Measurements from ENCODE around the gene APOBEC2.

Gene APOBEC2

DNA sequence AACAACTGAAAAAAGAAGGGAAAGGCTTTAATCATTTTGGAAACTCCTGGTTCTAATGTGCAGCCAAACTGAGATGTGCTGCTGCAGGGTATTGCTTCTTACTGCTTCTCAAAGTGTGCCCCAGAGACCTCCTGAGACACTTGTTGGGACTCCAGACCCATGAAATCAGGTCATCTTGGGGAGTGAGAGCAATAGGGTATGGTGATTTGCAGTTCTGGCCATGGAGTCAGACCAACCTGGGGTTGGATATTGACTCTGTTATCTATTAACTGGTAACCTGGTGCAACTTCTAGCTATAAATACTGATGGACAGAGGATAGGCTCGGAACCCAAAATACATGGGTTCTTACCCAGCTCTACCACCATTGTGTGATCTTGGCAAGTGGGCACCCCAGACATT, 6.9 kb upstream of the APOBEC2 start:
- H3K36me3 ChIP-seq (ENCODE audit: control insufficient read depth in 1 of 2, insufficient read depth in 2 of 2, low read length in 2 of 2): no peaks in the 10 kb centered on the region
- no peak overlapping the region for H3K9ac ChIP-seq (ENCODE audit: low read depth in 1 of 2, low read length in 2 of 2)
- no peak overlapping the region for H3K4me3 ChIP-seq (ENCODE audit: low read depth in 1 of 2, low read length in 2 of 2)
- H3K27ac ChIP-seq (ENCODE audit: low read depth, low read length): no peak overlapping the region
- H3K9me3 ChIP-seq (ENCODE audit: control insufficient read depth in 1 of 2, low read length in 2 of 2): no peaks in the 10 kb centered on the region
- H3K4me1 ChIP-seq (ENCODE audit: control insufficient read depth in 1 of 2, insufficient read depth in 2 of 2, low read length in 2 of 2): peaks cover under 1 to 18% of the 10 kb centered on the region in 2 donors
- no peaks in the 10 kb centered on the region for H3K27me3 ChIP-seq (ENCODE audit: control insufficient read depth in 1 of 2, insufficient read depth in 2 of 2, low read length in 2 of 2)

- Histone ChIP-seq H3K4me3 (ENCODE audit: low read depth in 1 of 2, low read length in 2 of 2) (no peak overlapping the region), H3K9ac (ENCODE audit: low read depth in 1 of 2, low read length in 2 of 2) (no peak overlapping the region), H3K36me3 (ENCODE audit: control insufficient read depth in 1 of 2, insufficient read depth in 2 of 2, low read length in 2 of 2) (no peaks in the 10 kb centered on the region), H3K27ac (ENCODE audit: low read depth, low read length) (no peak overlapping the region), H3K9me3 (ENCODE audit: control insufficient read depth in 1 of 2, low read length in 2 of 2) (no peaks in the 10 kb centered on the region), H3K4me1 (ENCODE audit: control insufficient read depth in 1 of 2, insufficient read depth in 2 of 2, low read length in 2 of 2) (peaks cover 3 to 15% of the 10 kb centered on the region in 2 donors), H3K27me3 (ENCODE audit: control insufficient read depth in 1 of 2, insufficient read depth in 2 of 2, low read length in 2 of 2) (no peaks in the 10 kb centered on the region)
These were observed 5.7 kb upstream of the APOBEC2 start for GRCh38 chr6:41047306-41047705.

- no peak overlapping the region for H3K9ac ChIP-seq (ENCODE audit: low read depth in 1 of 2, low read length in 2 of 2)
- no peaks in the 10 kb centered on the region for H3K36me3 ChIP-seq (ENCODE audit: control insufficient read depth in 1 of 2, insufficient read depth in 2 of 2, low read length in 2 of 2)
- H3K4me1 ChIP-seq (ENCODE audit: control insufficient read depth in 1 of 2, insufficient read depth in 2 of 2, low read length in 2 of 2): peaks cover 3 to 15% of the 10 kb centered on the region in 2 donors
- no peak overlapping the region for H3K4me3 ChIP-seq (ENCODE audit: low read depth in 1 of 2, low read length in 2 of 2)
- no peak overlapping the region for H3K27ac ChIP-seq (ENCODE audit: low read depth, low read length)
- no peaks in the 10 kb centered on the region for H3K27me3 ChIP-seq (ENCODE audit: control insufficient read depth in 1 of 2, insufficient read depth in 2 of 2, low read length in 2 of 2)
- H3K9me3 ChIP-seq (ENCODE audit: control insufficient read depth in 1 of 2, low read length in 2 of 2): no peaks in the 10 kb centered on the region
These were observed 5.0 kb upstream of the APOBEC2 start for GRCh38 chr6:41047745-41048732.

GRCh38 chr6:41049521-41049920, 3.5 kb upstream of the APOBEC2 start:
- H3K27ac ChIP-seq (ENCODE audit: low read depth, low read length): no peak overlapping the region
- peaks cover 3 to 15% of the 10 kb centered on the region in 2 donors for H3K4me1 ChIP-seq (ENCODE audit: control insufficient read depth in 1 of 2, insufficient read depth in 2 of 2, low read length in 2 of 2)

GRCh38 chr6:41049955-41050354, 3.0 kb upstream of the APOBEC2 start:
- H3K27ac ChIP-seq (ENCODE audit: low read depth, low read length): no peak overlapping the region
- H3K27me3 ChIP-seq (ENCODE audit: control insufficient read depth in 1 of 2, insufficient read depth in 2 of 2, low read length in 2 of 2): no peaks in the 10 kb centered on the region
- no peak overlapping the region for H3K9ac ChIP-seq (ENCODE audit: low read depth in 1 of 2, low read length in 2 of 2)
- no peaks in the 10 kb centered on the region for H3K36me3 ChIP-seq (ENCODE audit: control insufficient read depth in 1 of 2, insufficient read depth in 2 of 2, low read length in 2 of 2)
- H3K4me1 ChIP-seq (ENCODE audit: control insufficient read depth in 1 of 2, insufficient read depth in 2 of 2, low read length in 2 of 2): peaks cover 3 to 15% of the 10 kb centered on the region in 2 donors
- H3K9me3 ChIP-seq (ENCODE audit: control insufficient read depth in 1 of 2, low read length in 2 of 2): no peaks in the 10 kb centered on the region
- no peak overlapping the region for H3K4me3 ChIP-seq (ENCODE audit: low read depth in 1 of 2, low read length in 2 of 2)

More at GRCh38 chr6:41049521-41049920, 3.5 kb upstream of the APOBEC2 start:
- H3K36me3 ChIP-seq (ENCODE audit: control insufficient read depth in 1 of 2, insufficient read depth in 2 of 2, low read length in 2 of 2): no peaks in the 10 kb centered on the region
- H3K4me3 ChIP-seq (ENCODE audit: low read depth in 1 of 2, low read length in 2 of 2): no peak overlapping the region
- H3K27me3 ChIP-seq (ENCODE audit: control insufficient read depth in 1 of 2, insufficient read depth in 2 of 2, low read length in 2 of 2): no peaks in the 10 kb centered on the region
- H3K9me3 ChIP-seq (ENCODE audit: control insufficient read depth in 1 of 2, low read length in 2 of 2): no peaks in the 10 kb centered on the region
- H3K9ac ChIP-seq (ENCODE audit: low read depth in 1 of 2, low read length in 2 of 2): no peak overlapping the region

- H3K36me3 ChIP-seq (ENCODE audit: control insufficient read depth in 1 of 2, insufficient read depth in 2 of 2, low read length in 2 of 2): no peaks in the 10 kb centered on the region
- peaks cover 3 to 13% of the 10 kb centered on the region in 2 donors for H3K4me1 ChIP-seq (ENCODE audit: control insufficient read depth in 1 of 2, insufficient read depth in 2 of 2, low read length in 2 of 2)
- no peak overlapping the region for H3K9ac ChIP-seq (ENCODE audit: low read depth in 1 of 2, low read length in 2 of 2)
- no peaks in the 10 kb centered on the region for H3K27me3 ChIP-seq (ENCODE audit: control insufficient read depth in 1 of 2, insufficient read depth in 2 of 2, low read length in 2 of 2)
- no peaks in the 10 kb centered on the region for H3K9me3 ChIP-seq (ENCODE audit: control insufficient read depth in 1 of 2, low read length in 2 of 2)
- H3K27ac ChIP-seq (ENCODE audit: low read depth, low read length): no peak overlapping the region
- no peak overlapping the region for H3K4me3 ChIP-seq (ENCODE audit: low read depth in 1 of 2, low read length in 2 of 2)
These were observed 2.5 kb upstream of the APOBEC2 start for GRCh38 chr6:41050536-41050935.

DNA sequence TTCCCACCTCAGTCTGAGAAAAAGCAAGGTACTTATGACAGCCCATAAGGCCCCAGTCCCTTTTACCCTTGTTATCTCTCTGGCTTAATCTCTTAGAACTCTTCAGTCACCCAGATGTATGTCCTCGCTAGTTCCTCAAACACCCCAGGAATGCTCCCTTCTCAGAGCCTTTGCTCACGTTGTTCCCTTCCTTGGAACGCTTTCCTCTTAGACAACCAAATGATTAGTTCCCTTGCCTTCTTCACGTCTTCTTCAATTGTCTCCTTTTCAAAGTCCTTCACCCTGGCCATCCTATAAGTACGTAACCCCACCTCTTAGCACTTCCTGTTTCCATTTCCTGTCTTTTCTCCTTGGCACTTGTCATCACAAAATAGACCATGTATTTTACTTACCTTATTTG, 1.1 kb upstream of the APOBEC2 start:
- Histone ChIP-seq H3K36me3 (ENCODE audit: control insufficient read depth in 1 of 2, insufficient read depth in 2 of 2, low read length in 2 of 2) (no peaks in the 10 kb centered on the region), H3K4me3 (ENCODE audit: low read depth in 1 of 2, low read length in 2 of 2) (no peak overlapping the region), H3K9ac (ENCODE audit: low read depth in 1 of 2, low read length in 2 of 2) (no peak overlapping the region), H3K4me1 (ENCODE audit: control insufficient read depth in 1 of 2, insufficient read depth in 2 of 2, low read length in 2 of 2) (peaks cover 10 to 14% of the 10 kb centered on the region in 2 donors), H3K27ac (ENCODE audit: low read depth, low read length) (no peak overlapping the region), H3K27me3 (ENCODE audit: control insufficient read depth in 1 of 2, insufficient read depth in 2 of 2, low read length in 2 of 2) (no peaks in the 10 kb centered on the region), H3K9me3 (ENCODE audit: control insufficient read depth in 1 of 2, low read length in 2 of 2) (no peaks in the 10 kb centered on the region)

DNA sequence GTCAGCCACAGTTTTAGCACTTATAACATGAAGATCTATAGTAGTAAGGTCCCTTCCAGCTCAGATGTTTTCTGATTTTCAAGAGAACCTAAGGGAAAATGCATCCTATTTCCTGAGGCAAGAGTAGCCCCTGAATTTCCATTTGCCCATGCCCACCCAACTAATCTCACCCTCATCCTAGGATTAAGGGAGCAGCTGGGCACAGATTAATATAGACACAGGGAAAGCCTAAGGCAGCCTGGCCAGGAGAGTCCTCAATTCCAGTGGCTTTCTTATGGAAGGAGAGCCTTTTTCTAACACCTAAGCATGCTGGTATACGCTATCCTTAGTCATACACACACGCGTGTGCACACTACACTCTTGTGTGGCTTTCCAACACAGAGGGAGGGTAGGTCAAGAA, 1.5 kb downstream of the APOBEC2 start:
- no peak overlapping the region for H3K27ac ChIP-seq (ENCODE audit: low read depth, low read length)
- no peaks in the 10 kb centered on the region for H3K9me3 ChIP-seq (ENCODE audit: control insufficient read depth in 1 of 2, low read length in 2 of 2)
- no peaks in the 10 kb centered on the region for H3K36me3 ChIP-seq (ENCODE audit: control insufficient read depth in 1 of 2, insufficient read depth in 2 of 2, low read length in 2 of 2)
- no peak overlapping the region for H3K4me3 ChIP-seq (ENCODE audit: low read depth in 1 of 2, low read length in 2 of 2)
- peaks cover 30 to 34% of the 10 kb centered on the region in 2 donors for H3K4me1 ChIP-seq (ENCODE audit: control insufficient read depth in 1 of 2, insufficient read depth in 2 of 2, low read length in 2 of 2)
- H3K27me3 ChIP-seq (ENCODE audit: control insufficient read depth in 1 of 2, insufficient read depth in 2 of 2, low read length in 2 of 2): no peaks in the 10 kb centered on the region
- H3K9ac ChIP-seq (ENCODE audit: low read depth in 1 of 2, low read length in 2 of 2): no peak overlapping the region

GRCh38 chr6:41055149-41055548, 2.1 kb downstream of the APOBEC2 start:
- Histone ChIP-seq H3K4me1 (ENCODE audit: control insufficient read depth in 1 of 2, insufficient read depth in 2 of 2, low read length in 2 of 2) (peaks cover 30 to 34% of the 10 kb centered on the region in 2 donors), H3K27me3 (ENCODE audit: control insufficient read depth in 1 of 2, insufficient read depth in 2 of 2, low read length in 2 of 2) (no peaks in the 10 kb centered on the region), H3K9ac (ENCODE audit: low read depth in 1 of 2, low read length in 2 of 2) (no peak overlapping the region), H3K9me3 (ENCODE audit: control insufficient read depth in 1 of 2, low read length in 2 of 2) (no peaks in the 10 kb centered on the region), H3K27ac (ENCODE audit: low read depth, low read length) (no peak overlapping the region), H3K4me3 (ENCODE audit: low read depth in 1 of 2, low read length in 2 of 2) (no peak overlapping the region), H3K36me3 (ENCODE audit: control insufficient read depth in 1 of 2, insufficient read depth in 2 of 2, low read length in 2 of 2) (no peaks in the 10 kb centered on the region)

GRCh38 chr6:41056768-41057490, 3.9 kb downstream of the APOBEC2 start:
- no peaks in the 10 kb centered on the region for H3K27me3 ChIP-seq (ENCODE audit: control insufficient read depth in 1 of 2, insufficient read depth in 2 of 2, low read length in 2 of 2)
- H3K4me1 ChIP-seq (ENCODE audit: control insufficient read depth in 1 of 2, insufficient read depth in 2 of 2, low read length in 2 of 2): peaks cover 37 to 42% of the 10 kb centered on the region in 2 donors
- H3K9ac ChIP-seq (ENCODE audit: low read depth in 1 of 2, low read length in 2 of 2): peak overlapping the region in 1 of 2 donors; percentile 40
- H3K36me3 ChIP-seq (ENCODE audit: control insufficient read depth in 1 of 2, insufficient read depth in 2 of 2, low read length in 2 of 2): peaks cover 0 to 5% of the 10 kb centered on the region in 2 donors
- H3K27ac ChIP-seq (ENCODE audit: low read depth, low read length): peak overlapping the region; percentile 67
- H3K4me3 ChIP-seq (ENCODE audit: low read depth in 1 of 2, low read length in 2 of 2): peak overlapping the region in 1 of 2 donors; percentile 40
- no peaks in the 10 kb centered on the region for H3K9me3 ChIP-seq (ENCODE audit: control insufficient read depth in 1 of 2, low read length in 2 of 2)

Data from duodenal mucosa (tissue), 2 donors.